HG03439 (cell line): ENCODE results near the gene KRTAP1-5.
"Not testable (repeated sequence)": the region's sequence is repeated elsewhere in the genome, so short reads cannot be mapped to it uniquely, and the experiment has no call there.

ENCODE experiments used
- ATAC-seq: cut with Tn5 transposase; IDR thresholded peaks from one replicate; pipeline ENCODE4 v1.9.1; 2021; ENCODE audit warnings: mild to moderate bottlenecking, moderate library complexity; ENCODE audit not compliant: unreplicated experiment

KRTAP1-5 gene

DNA sequence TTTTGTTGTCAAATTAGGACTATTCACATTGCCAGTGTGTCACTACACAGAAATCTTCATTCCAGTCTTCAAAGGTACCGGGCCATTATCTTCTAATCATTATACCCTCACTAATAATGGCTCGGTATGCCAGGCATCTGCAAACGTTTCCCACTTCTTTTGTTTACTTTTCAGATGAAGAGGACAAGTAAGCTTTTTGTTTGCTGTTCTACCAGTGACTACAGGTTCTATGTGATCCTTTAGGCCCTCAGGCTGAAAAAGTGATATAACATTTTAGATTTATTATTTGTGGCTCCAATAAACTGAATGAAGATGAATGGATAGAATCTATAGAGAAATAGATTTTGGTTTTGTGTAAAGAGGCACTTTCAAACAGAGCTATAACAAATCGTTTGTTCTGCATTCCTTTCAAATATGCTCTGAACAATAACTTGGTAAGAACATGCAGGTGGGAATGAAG, 17.7 kb downstream of the KRTAP1-5 start:
- ATAC-seq = no peak

DNA sequence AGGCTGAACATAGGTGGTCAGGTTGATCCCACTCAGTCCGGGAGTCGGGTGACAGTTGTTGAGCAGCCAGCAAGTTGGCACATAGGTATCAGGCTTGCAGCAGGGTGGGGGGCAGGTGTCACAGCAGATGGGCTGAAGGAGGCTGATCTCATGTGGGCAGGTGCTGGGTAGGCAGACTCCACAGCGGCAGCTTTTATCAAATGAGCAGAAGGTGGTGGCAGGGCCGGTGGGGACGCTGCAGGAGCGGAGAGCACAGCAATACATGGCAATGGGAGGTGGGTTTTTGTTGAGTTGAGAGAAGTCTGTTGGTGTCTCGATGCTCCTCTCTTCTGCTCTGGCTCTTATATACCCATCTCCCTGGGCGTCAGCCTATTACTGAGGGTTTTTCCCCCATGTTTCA, 18.2 kb downstream of the KRTAP1-5 start, which contains the start of gene KRTAP3-1:
TSS of gene KRTAP3-1 (minus strand) at position 318 of the 400 bp plus-strand sequence. CDS start at position 264, 54 bp downstream.
- ATAC-seq = no peak

DNA sequence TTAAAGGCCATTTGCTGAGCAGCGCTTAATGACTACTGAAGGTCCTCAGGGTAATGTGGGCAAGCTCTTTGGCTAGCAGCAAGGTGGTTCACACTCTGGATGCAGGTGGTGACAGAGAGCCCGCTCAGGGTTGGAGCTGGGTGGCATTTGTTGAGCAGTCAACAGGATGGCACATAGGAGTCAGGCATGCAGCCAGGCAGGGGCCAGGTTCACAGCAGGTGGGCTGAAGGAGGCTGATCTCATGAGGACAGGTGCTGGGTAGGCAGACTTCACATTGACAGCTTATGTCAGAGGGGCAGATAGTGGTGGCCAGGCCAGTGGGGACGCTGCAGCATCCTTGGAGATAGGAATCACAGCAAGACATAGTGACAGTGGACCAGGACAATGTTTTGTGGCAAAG, 22.6 kb downstream of the KRTAP1-5 start:
- ATAC-seq = no peak

DNA sequence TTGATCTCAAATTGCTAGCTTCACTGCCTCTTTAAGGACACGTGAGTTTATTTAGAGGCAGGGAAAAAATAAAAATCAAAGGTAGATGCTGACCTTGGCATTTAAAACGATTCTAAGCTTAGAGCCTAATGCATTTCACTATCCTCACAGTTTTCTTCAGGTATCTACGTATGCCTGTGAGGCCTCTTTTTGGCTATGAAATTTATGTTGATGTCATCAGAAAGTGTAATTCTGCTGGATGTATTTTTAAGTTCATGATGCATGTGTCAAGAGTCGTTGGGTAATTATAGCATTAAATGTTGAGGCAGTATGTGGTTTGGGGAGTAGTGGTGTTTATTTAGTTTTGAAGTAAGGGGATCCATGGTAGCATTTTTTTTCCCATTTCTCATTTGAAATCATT, 23.1 kb downstream of the KRTAP1-5 start:
- ATAC-seq = no peak

DNA sequence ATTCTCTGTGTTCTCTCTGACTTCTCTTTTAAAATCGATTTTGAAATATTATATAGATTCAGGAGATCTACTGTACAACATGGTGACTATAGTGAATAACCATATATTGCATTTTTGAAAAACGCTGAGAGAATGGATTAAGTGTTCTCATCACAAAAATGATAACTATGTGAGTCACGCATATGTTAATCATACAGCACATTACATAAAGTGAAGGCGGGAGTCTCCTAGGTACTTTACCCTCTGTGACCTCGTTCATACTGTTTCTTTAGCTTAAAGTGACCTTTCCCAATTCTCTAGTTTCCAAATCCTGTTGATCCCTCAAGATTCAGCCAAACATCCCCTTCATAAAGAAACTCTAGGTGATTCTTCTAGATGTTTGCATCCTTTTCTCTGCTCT, 24.2 kb downstream of the KRTAP1-5 start:
- ATAC-seq = no peak

DNA sequence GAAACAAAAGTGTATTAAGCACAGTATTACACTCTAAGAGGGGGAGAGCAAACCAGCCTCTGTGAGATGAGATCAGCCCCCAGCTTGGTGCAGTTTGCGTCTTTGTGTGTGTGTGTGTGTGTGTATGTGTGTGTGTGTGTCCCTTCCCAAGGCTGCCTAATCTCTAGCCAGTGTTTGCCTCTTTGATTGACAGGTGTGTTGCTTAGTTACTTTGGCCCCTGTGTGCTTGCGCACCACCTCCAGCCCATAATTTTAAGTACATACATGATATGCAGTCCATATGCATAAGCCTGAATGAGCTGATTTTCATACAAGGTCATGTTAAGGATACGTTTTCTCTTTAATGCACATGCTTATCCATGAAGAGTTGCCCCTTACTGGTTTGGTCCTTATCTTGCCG, 25.2 kb downstream of the KRTAP1-5 start:
- ATAC-seq = no peak

DNA sequence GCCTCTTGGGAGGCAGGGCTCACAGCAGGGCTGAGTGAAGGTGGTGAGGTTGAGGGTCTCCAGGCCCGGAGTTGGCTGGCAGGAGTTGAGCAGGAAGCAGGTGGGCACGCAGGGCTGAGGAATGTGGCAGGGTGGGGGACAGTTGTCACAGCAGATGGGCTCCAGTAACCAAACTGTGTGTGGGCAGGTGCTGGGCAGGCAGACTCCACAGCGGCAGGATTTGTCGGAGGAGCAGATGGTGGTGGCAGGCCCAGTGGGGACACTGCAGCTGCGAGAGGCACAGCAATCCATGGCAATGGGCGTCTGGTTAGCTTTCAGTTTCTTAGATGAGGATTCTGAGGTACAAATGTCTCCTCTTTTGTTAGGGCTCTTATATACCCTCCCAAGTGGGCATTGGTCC, 27.4 kb downstream of the KRTAP1-5 start, which contains the start of gene KRTAP3-2:
TSS of gene KRTAP3-2 (minus strand) at position 344 of the 400 bp plus-strand sequence. CDS start at position 291, 53 bp downstream.
- not testable (repeated sequence) for ATAC-seq

DNA sequence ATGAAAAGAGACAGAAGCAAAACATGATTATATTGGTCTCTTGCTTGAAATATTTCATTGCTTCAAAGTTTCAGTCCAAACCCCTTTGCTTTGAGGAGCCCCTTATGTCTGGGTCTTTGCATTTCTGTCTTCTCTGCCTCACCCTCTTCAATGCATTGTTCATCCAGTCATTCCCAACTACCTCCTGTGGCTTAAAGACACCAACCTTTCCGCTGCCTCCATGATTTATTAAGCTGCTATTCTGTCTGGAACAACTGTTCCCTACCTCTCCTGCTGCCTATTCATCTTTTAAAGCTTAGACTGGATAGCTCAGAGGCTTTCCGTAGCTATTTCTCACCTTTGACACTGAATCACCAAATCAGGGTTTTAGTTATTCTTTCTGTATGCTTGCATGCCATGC, 29.6 kb downstream of the KRTAP1-5 start:
- ATAC-seq = no peak

DNA sequence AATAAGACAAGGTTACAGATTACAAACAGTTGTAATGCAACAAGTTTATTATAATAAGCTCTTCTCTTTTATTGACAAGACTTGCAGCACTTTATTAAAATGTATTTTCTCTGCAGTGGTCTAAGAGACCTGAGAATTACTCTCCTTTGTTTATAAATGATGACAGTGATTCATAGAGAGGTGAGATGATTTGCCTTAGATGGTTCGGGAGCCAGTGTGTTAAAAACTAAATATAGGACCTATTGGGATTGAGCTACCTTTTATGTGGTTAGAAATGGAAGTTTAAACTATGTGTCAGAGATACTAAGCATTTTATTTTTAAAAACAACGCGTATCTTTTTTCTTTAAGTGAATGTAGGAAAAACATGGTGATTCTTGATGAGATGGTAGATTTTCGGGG, 30.2 kb downstream of the KRTAP1-5 start:
- no peak for ATAC-seq

DNA sequence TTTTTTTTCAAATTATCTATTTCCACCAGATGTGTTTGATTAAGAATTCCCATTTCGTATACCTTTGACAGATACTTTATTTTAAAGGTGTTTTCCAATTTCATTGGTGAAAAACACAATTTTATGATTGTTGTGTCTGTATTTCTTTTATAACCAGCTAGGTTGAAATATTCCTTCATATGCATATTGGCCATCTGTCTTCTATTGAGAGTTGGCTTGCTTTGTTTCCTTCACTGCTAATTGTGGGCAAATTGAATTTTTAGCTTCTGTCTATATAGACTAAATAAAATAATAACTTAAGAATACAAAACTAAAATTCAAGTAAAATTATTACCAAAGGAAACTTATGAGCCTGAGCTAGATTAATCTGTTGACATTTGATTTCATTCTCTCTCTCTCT, 31.9 kb downstream of the KRTAP1-5 start:
- ATAC-seq = no peak

DNA sequence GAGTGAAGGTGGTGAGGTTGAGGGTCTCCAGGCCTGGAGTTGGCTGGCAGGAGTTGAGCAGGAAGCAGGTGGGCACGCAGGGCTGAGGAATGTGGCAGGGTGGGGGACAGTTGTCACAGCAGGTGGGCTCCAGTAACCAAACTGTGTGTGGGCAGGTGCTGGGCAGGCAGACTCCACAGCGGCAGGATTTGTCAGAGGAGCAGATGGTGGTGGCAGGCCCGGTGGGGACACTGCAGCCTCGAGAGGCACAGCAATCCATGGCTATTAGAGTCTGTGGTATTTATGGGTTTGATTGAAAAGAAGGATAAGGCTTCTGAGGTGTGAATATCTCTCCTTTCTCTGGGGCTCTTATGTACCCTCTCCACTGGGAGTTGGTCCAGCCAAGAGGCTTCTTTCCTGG, 33.2 kb downstream of the KRTAP1-5 start, which contains the start of gene KRTAP3-3:
TSS of gene KRTAP3-3 (minus strand) at position 326 of the 400 bp plus-strand sequence. CDS start at position 259, 67 bp downstream.
- ATAC-seq = no peak

DNA sequence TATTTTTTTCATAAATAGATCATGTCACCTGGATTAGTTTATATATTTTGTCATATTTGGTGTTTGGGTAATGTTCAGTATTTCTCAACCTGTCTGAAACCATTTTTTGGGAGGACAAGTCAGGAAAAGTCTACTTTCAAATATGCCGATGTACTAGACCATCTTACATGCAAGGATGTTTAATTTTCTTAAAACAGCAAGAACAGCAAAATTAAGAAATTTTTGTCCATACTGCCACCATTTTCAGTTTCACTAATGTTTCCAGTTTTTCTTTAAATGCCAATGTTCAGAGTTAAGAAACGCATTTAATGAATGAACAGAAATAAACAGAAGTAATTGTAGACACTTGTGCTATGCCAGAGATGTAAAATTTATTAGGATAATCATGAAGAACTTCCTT, 33.9 kb downstream of the KRTAP1-5 start:
- no peak for ATAC-seq

DNA sequence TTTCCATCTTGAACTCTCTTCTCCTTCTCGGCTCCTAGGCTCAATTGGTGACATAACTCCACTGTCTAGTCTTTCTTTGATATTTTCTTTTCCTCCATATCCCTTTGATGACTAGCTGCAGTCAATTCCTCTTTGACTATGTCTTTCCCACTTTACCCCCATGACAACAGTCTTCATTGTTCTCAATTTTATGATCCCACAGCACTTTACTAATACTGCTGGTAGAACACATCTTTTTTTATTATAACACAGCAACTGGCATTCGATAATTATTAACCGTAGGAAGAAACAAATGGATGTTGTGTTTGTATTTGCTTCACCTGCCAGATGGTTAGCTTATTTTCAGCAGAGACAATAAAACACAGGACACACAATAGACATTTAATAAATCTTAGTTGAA, 34.3 kb downstream of the KRTAP1-5 start:
- ATAC-seq = no peak

DNA sequence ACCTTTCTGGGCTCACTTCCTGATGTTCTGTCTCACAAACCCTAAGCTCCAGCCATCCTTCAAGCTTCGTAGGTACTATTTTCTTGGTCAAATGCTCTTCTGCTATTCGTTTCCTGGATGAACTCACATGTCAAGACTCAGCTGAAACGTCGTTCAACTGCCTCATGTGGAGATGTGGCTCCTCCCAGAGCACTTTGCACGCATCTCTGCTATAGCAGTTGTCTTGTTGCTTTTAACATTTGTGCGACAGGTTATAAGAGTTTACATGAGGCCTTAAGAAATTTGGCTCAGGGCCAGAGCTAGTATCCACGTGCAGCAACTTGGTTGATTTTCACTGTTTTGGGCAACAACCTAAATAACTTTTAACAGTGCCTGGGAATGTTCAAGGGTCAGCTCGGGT, 40.1 kb downstream of the KRTAP1-5 start:
- ATAC-seq = no peak

DNA sequence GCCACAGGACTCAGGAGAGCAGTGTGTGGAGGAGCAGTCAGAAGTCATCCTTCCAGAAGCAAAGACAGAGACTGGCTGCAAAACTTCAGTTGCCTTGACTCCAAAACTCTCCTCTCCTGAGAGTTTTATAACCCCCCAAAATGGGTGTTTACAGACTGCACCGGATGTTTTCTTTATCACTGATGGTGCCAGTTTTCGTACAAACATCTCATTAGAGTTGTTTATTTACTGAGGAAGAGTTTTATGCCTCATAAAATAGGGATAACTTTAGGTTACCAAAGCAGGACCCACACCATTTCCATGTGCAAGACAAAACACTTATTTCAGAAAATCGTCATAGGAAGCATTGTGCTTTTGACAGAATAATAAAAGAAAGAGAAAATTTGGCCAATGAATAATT, 42.8 kb downstream of the KRTAP1-5 start, which contains the start of gene KRT40:
TSS of gene KRT40 (minus strand) at position 101 of the 400 bp plus-strand sequence. CDS start at position 48, 53 bp downstream.
- ATAC-seq = no peak

DNA sequence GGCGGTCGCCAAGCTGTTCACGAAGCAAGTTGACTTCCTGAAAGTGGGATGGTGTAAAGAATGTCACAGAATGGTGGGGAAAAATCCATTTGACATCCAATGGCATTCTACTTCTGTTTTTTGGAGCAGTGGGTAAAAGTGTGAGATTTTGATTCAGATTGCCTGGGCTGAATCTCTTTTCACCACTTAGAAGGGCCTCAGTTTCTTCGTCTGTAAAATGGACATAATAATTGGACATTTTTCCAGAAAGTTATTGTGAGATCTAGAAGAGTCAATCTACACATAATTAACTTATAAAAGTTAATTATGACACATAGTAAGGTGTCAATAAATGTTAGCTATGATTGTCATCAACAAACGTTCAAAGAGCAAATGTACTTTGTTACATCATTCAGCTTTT, 45.9 kb downstream of the KRTAP1-5 start:
- no peak for ATAC-seq

DNA sequence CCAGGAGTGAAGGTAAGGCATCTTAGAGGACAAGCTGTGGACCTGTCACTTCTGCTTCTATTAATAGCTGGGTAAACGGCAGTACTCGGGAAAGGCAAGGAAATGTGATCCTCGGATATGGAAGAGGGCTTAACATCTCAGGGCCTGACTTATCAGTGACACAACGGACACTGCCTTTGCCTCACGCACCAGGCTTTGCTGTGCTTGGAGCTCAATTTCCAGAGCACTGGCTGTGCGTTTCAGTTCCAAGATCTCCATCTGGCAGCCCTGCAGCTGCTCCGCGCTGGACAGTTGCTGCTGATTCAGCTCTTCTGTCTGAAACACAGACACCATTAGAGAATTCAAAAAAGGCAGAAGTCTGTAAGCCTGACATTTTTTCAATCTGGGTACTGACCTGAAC, 46.4 kb downstream of the KRTAP1-5 start:
- no peak for ATAC-seq

DNA sequence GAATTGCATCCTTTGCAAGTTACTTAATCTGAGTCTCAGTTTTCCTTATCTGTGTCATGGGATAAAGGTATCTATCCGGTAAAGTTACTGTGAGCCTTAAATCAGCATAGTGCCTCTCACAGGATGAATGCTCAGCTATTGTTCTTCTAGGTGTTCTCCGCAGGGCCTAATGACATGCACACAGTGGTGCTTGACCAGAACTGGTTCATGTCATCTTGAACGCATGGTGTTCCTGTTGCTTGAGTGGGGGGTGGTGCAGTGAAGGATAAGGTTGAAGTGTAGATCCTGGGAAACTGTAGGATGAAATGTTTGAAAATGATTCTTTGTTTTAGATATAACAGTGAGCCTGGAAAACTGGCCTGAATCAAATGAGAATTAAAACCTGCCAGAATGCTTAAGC, 46.9 kb downstream of the KRTAP1-5 start:
- no peak for ATAC-seq

DNA sequence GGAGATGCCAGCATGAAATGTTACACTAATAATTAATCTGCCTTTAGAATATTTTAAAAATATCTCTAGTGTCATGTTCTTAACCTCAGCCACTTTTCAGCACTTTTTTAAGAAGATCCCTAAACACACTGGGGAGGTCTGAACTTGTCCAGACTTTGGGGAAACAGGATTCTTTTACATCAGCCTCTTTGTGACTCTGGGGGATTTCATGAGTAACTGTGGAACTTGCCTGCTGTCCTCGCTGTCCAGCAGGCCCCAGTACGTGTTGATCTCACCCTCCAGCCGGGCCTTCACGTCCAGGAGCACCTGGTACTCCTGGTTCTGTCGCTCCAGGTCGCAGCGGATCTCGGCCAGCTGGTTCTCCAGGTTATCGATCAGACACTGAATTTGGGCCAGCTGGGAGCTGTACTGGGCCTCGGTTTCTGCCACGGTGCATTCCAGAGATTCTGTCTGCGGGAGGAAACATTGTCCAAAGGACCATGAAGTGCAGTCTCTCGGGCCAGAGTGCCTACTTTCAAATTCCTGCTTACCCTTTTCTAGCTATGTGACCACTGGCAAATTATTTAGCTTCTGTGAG, 48.3 kb downstream of the KRTAP1-5 start:
- no peak for ATAC-seq
